ENCODE measurements around the gene SFXN5. TPM values are rescaled to one million over a fixed set of nuclear protein-coding genes. Genes with fewer than 3 reads are reported as not detected.

Gene SFXN5
- total and polyA plus RNA-seq, 4 donors, result 6.3 to 20.7 (median 14.8) TPM

- Histone ChIP-seq H3K4me1 (ENCODE audit: control insufficient read depth in 1 of 2, insufficient read depth in 2 of 2, low read length in 2 of 2) (no peaks in the 10 kb centered on the region), H3K27me3 (ENCODE audit: control insufficient read depth in 1 of 2, insufficient read depth in 2 of 2, low read length in 1 of 2) (no peaks in the 10 kb centered on the region), H3K27ac (ENCODE audit: low read depth in 1 of 2, low read length in 2 of 2) (no peak within 1 kb of the TSS), H3K36me3 (ENCODE audit: control insufficient read depth in 1 of 2, insufficient read depth in 2 of 2, low read length in 1 of 2) (no peaks in the 10 kb centered on the region), H3K4me3 (ENCODE audit: low read length in 2 of 2) (peak within 1 kb of the TSS; percentile 23 to 43), H3K9me3 (ENCODE audit: control insufficient read depth, low read length) (no peaks in the 10 kb centered on the region)
- DNase-seq, result peak in 1 of 2 donors; percentile 77
- 1% methylated on average over 30 to 82 of the region's 82 CpGs for WGBS, 2 donors
- peak; percentile 21 for ATAC-seq (ENCODE audit: low FRiP score)
- intact Hi-C loops (cut with DNase I), result no loop called here
These were observed 154.2 kb downstream of the SFXN5 start, which contains the start of gene EMX1 for GRCh38 chr2:72917138-72917876. TSS of gene EMX1 (plus strand) at chr2:72917519. CDS start at chr2:72917853, 334 bp downstream.

- Histone ChIP-seq H3K27me3 (ENCODE audit: control insufficient read depth in 1 of 2, insufficient read depth in 2 of 2, low read length in 1 of 2) (no peaks in the 10 kb centered on the region), H3K36me3 (ENCODE audit: control insufficient read depth in 1 of 2, insufficient read depth in 2 of 2, low read length in 1 of 2) (no peaks in the 10 kb centered on the region), H3K27ac (ENCODE audit: low read depth in 1 of 2, low read length in 2 of 2) (no peak overlapping the region), H3K4me1 (ENCODE audit: control insufficient read depth in 1 of 2, insufficient read depth in 2 of 2, low read length in 2 of 2) (no peaks in the 10 kb centered on the region), H3K9me3 (ENCODE audit: control insufficient read depth, low read length) (no peaks in the 10 kb centered on the region), H3K4me3 (ENCODE audit: low read length in 2 of 2) (no peak overlapping the region)
- intact Hi-C loops (cut with DNase I), result no loop called here
- 2 to 4% methylated on average over 29 of the region's 29 CpGs for WGBS, 2 donors
- DNase-seq (peak in 1 of 2 donors; percentile 63), ATAC-seq (ENCODE audit: low FRiP score) (peak; percentile 3)
These were observed 154.8 kb downstream of the SFXN5 start for GRCh38 chr2:72916743-72917137.

GRCh38 chr2:72915907-72916742, 155.4 kb downstream of the SFXN5 start:
- peak; percentile 45 to 77 for DNase-seq
- WGBS, 2 donors, result 1 to 2% methylated on average over 86 of the region's 86 CpGs

GRCh38 chr2:72915320-72915906, 156.1 kb downstream of the SFXN5 start:
- intact Hi-C loops (cut with DNase I), result no loop called here
- Histone ChIP-seq H3K4me1 (ENCODE audit: control insufficient read depth in 1 of 2, insufficient read depth in 2 of 2, low read length in 2 of 2) (no peaks in the 10 kb centered on the region), H3K9me3 (ENCODE audit: control insufficient read depth, low read length) (no peaks in the 10 kb centered on the region), H3K4me3 (ENCODE audit: low read length in 2 of 2) (peak overlapping the region in 1 of 2 donors; percentile 23), H3K27me3 (ENCODE audit: control insufficient read depth in 1 of 2, insufficient read depth in 2 of 2, low read length in 1 of 2) (no peaks in the 10 kb centered on the region), H3K36me3 (ENCODE audit: control insufficient read depth in 1 of 2, insufficient read depth in 2 of 2, low read length in 1 of 2) (no peaks in the 10 kb centered on the region), H3K27ac (ENCODE audit: low read depth in 1 of 2, low read length in 2 of 2) (no peak overlapping the region)
- DNase-seq, result peak; percentile 19 to 60
- 7% methylated on average over 26 of the region's 26 CpGs for WGBS, 2 donors
- ATAC-seq (ENCODE audit: low FRiP score), result no peak

More at GRCh38 chr2:72915907-72916742, 155.4 kb downstream of the SFXN5 start:
- no peak overlapping the region for H3K27ac ChIP-seq (ENCODE audit: low read depth in 1 of 2, low read length in 2 of 2)
- intact Hi-C loops (cut with DNase I), result no loop called here
- no peaks in the 10 kb centered on the region for H3K4me1 ChIP-seq (ENCODE audit: control insufficient read depth in 1 of 2, insufficient read depth in 2 of 2, low read length in 2 of 2)
- no peaks in the 10 kb centered on the region for H3K9me3 ChIP-seq (ENCODE audit: control insufficient read depth, low read length)
- no peaks in the 10 kb centered on the region for H3K36me3 ChIP-seq (ENCODE audit: control insufficient read depth in 1 of 2, insufficient read depth in 2 of 2, low read length in 1 of 2)
- no peaks in the 10 kb centered on the region for H3K27me3 ChIP-seq (ENCODE audit: control insufficient read depth in 1 of 2, insufficient read depth in 2 of 2, low read length in 1 of 2)
- peak overlapping the region in 1 of 2 donors; percentile 23 for H3K4me3 ChIP-seq (ENCODE audit: low read length in 2 of 2)
- peak; percentile 33 for ATAC-seq (ENCODE audit: low FRiP score)

- Histone ChIP-seq H3K4me1 (ENCODE audit: control insufficient read depth in 1 of 2, insufficient read depth in 2 of 2, low read length in 2 of 2) (no peaks in the 10 kb centered on the region), H3K27ac (ENCODE audit: low read depth in 1 of 2, low read length in 2 of 2) (no peak overlapping the region), H3K36me3 (ENCODE audit: control insufficient read depth in 1 of 2, insufficient read depth in 2 of 2, low read length in 1 of 2) (no peaks in the 10 kb centered on the region), H3K27me3 (ENCODE audit: control insufficient read depth in 1 of 2, insufficient read depth in 2 of 2, low read length in 1 of 2) (no peaks in the 10 kb centered on the region), H3K9me3 (ENCODE audit: control insufficient read depth, low read length) (no peaks in the 10 kb centered on the region), H3K4me3 (ENCODE audit: low read length in 2 of 2) (no peak overlapping the region)
- peak; percentile 23 to 45 for DNase-seq
- ATAC-seq (ENCODE audit: low FRiP score), result no peak
- WGBS, 2 donors, result 11 to 15% methylated on average over 16 to 17 of the region's 17 CpGs
- intact Hi-C loops (cut with DNase I), result no loop called here
These were observed 156.8 kb downstream of the SFXN5 start for GRCh38 chr2:72914589-72915319.

- peaks cover 0 to 3% of the 10 kb centered on the region in 2 donors for H3K27me3 ChIP-seq (ENCODE audit: control insufficient read depth in 1 of 2, insufficient read depth in 2 of 2, low read length in 1 of 2)
- no peaks in the 10 kb centered on the region for H3K9me3 ChIP-seq (ENCODE audit: control insufficient read depth, low read length)
- no peak for DNase-seq
- H3K36me3 ChIP-seq (ENCODE audit: control insufficient read depth in 1 of 2, insufficient read depth in 2 of 2, low read length in 1 of 2), result no peaks in the 10 kb centered on the region
- no peak overlapping the region for H3K27ac ChIP-seq (ENCODE audit: low read depth in 1 of 2, low read length in 2 of 2)
- no peak overlapping the region for H3K4me3 ChIP-seq (ENCODE audit: low read length in 2 of 2)
- no peak for ATAC-seq (ENCODE audit: low FRiP score)
- H3K4me1 ChIP-seq (ENCODE audit: control insufficient read depth in 1 of 2, insufficient read depth in 2 of 2, low read length in 2 of 2), result no peaks in the 10 kb centered on the region
- intact Hi-C loops (cut with DNase I), result no loop called here
- 12 to 13% methylated on average over 7 of the region's 7 CpGs for WGBS, 2 donors
These were observed 157.3 kb downstream of the SFXN5 start for GRCh38 chr2:72914206-72914559.

GRCh38 chr2:72913486-72914205, 157.9 kb downstream of the SFXN5 start:
- Histone ChIP-seq H3K27ac (ENCODE audit: low read depth in 1 of 2, low read length in 2 of 2) (no peak overlapping the region), H3K36me3 (ENCODE audit: control insufficient read depth in 1 of 2, insufficient read depth in 2 of 2, low read length in 1 of 2) (no peaks in the 10 kb centered on the region), H3K4me3 (ENCODE audit: low read length in 2 of 2) (no peak overlapping the region), H3K27me3 (ENCODE audit: control insufficient read depth in 1 of 2, insufficient read depth in 2 of 2, low read length in 1 of 2) (peaks cover 0 to 3% of the 10 kb centered on the region in 2 donors), H3K4me1 (ENCODE audit: control insufficient read depth in 1 of 2, insufficient read depth in 2 of 2, low read length in 2 of 2) (no peaks in the 10 kb centered on the region), H3K9me3 (ENCODE audit: control insufficient read depth, low read length) (no peaks in the 10 kb centered on the region)
- 24 to 28% methylated on average over 7 of the region's 7 CpGs for WGBS, 2 donors
- DNase-seq, result no peak
- ATAC-seq (ENCODE audit: low FRiP score), result no peak
- intact Hi-C loops (cut with DNase I), result no loop called here

- no peak for ATAC-seq (ENCODE audit: low FRiP score)
- H3K27me3 ChIP-seq (ENCODE audit: control insufficient read depth in 1 of 2, insufficient read depth in 2 of 2, low read length in 1 of 2), result peaks cover 0 to 3% of the 10 kb centered on the region in 2 donors
- DNase-seq, result no peak
- H3K27ac ChIP-seq (ENCODE audit: low read depth in 1 of 2, low read length in 2 of 2), result no peak overlapping the region
- no peaks in the 10 kb centered on the region for H3K4me1 ChIP-seq (ENCODE audit: control insufficient read depth in 1 of 2, insufficient read depth in 2 of 2, low read length in 2 of 2)
- H3K4me3 ChIP-seq (ENCODE audit: low read length in 2 of 2), result no peak overlapping the region
- H3K9me3 ChIP-seq (ENCODE audit: control insufficient read depth, low read length), result no peaks in the 10 kb centered on the region
- no peaks in the 10 kb centered on the region for H3K36me3 ChIP-seq (ENCODE audit: control insufficient read depth in 1 of 2, insufficient read depth in 2 of 2, low read length in 1 of 2)
- 61% methylated on average over 1 of the region's 1 CpG for WGBS, 2 donors
- intact Hi-C loops (cut with DNase I), result no loop called here
These were observed 160.3 kb downstream of the SFXN5 start for GRCh38 chr2:72911256-72911655.
